Right lobe of liver (tissue), 4 donors: ENCODE measurements around the gene AAGAB.

Experiments
- CTCF ChIP-seq, 4 donors: fragments of 200-600 bp in 3 of 4; fragments of 450-650 bp in 1 of 4; IDR thresholded peaks; one replicate each; pipeline versions ENCODE4 v1.5.1 to v1.8.0; 2016 to 2022; ENCODE audit warnings: antibody characterized with exemption in 4 of 4, mild to moderate bottlenecking in 2 of 4
- POLR2A ChIP-seq: fragments of 450-650 bp; IDR thresholded peaks from one replicate; pipeline ENCODE4 v1.6.1; 2017; ENCODE audit warnings: antibody characterized with exemption, mild to moderate bottlenecking
- donor health status: DM: no; HTN: no; CAD: no.
- donor health status: DM: no; HTN: no; CAD: no.
- donor health status: DM: no; HTN: yes; CAD: no.

DNA sequence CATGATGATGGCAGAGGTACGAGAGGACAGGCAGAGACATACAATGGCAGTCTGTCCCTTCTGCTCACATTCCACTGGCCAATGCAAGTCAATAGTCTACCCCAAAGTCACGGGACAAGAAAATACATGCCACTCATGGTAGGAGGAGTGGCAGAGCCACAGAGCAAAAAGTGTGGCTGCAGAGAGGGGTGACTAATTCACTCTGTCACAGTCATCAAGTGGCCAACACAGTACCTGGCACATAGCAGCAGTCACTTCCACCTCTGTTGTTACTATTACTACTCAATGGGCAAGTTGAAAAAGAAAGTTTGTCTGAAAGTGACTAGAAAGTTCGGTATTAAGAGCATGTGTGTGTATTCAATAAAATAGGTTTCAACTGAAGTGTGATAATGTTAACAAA is 97.6 kb downstream of the AAGAB start:
- TF ChIP-seq POLR2A, result no peak
- no peak for TF ChIP-seq CTCF (IDR thresholded peaks at IDR 0.05)
